ENCODE data around the gene SNX27.
"Not testable (repeated sequence)": the region's sequence is repeated elsewhere in the genome, so short reads cannot be mapped to it uniquely, and the experiment has no call there.

SNX27 gene

GRCh38 chr1:151584278-151584677 lies 27.6 kb upstream of the SNX27 start:
- no peak for TF ChIP-seq POLR2A (IDR thresholded peaks at IDR 0.05; ENCODE audit: low read depth, low read length)
- FAIRE-seq (no peak), DNase-seq (ENCODE audit: insufficient read length, low spot score) (no peak)

DNA sequence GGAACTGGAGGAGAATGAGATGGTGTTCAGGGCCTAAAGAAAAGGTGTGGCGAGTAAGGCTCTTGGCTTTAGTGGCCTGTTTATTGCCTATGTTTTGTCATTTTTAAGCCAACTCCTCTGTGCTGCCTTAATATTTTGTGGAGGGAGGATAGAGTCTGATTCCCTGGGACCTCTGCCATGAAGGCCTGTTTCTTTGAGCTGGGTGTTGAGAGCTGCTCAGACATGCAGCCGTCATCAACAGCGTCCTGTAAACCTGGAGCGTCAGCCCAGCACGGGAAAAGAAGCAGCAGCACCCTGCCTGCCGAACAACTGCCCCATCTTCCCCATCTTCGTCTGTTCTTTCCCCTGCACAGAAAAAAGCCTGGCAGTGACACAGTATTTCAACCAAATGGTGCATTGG lies 27.1 kb upstream of the SNX27 start:
- no peak for DNase-seq (ENCODE audit: insufficient read length, low spot score)
- no peak for TF ChIP-seq POLR2A (IDR thresholded peaks at IDR 0.05; ENCODE audit: low read depth, low read length)
- FAIRE-seq: no peak

GRCh38 chr1:151585622-151586021 lies 26.2 kb upstream of the SNX27 start:
- TF ChIP-seq POLR2A (IDR thresholded peaks at IDR 0.05; ENCODE audit: low read depth, low read length): no peak
- DNase-seq (ENCODE audit: insufficient read length, low spot score) (peak; percentile 64), FAIRE-seq (peak; percentile 23)

GRCh38 chr1:151590961-151591360 lies 20.9 kb upstream of the SNX27 start:
- no peak for DNase-seq (ENCODE audit: insufficient read length, low spot score)
- no peak for TF ChIP-seq POLR2A (IDR thresholded peaks at IDR 0.05; ENCODE audit: low read depth, low read length)
- no peak for FAIRE-seq

GRCh38 chr1:151593730-151594129 lies 18.1 kb upstream of the SNX27 start:
- TF ChIP-seq POLR2A (IDR thresholded peaks at IDR 0.05; ENCODE audit: low read depth, low read length): no peak
- no peak for FAIRE-seq
- DNase-seq (ENCODE audit: insufficient read length, low spot score): no peak

- DNase-seq (ENCODE audit: insufficient read length, low spot score) (peak; percentile 75), FAIRE-seq (no peak)
- no peak for TF ChIP-seq POLR2A (IDR thresholded peaks at IDR 0.05; ENCODE audit: low read depth, low read length)
These were observed 17.7 kb upstream of the SNX27 start for GRCh38 chr1:151594143-151594625.

DNA sequence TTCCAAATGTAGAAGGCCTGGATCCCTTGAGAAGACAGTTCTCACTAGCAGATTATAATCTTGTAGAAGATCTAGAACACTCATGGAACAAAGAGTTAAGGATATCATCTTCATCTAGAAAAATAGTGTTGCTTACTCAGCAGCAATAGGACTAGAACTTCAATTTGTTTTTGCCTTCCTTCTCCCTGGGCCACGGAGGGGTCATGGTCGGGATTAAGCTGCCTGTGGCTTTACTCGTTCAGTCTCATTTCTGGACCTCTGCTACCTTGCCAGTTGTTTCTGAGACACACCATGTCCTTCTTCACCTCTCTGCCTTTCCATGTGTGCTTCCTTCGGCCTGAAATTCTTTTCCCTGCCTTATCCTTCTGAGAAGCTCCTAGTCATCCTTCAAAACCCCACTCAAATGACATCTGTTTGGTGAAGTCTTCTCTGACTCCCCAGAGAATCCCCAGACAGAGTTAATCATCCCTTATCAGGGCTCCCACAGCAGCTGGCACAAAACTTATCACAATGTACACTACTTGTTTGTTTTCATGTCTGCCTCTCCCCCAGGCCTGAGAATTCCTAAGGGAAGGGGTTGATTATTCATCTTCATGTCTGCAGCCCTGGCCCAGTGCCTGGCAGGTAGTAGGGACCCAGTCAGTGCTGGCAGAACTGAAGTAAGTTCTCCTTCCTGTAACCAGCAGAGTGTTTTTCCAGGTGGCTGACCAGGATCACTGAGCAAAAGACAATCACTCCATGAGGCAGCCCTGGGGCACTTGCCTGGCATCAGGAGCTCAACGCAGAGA lies 15.5 kb upstream of the SNX27 start:
- FAIRE-seq: no peak
- no peak for DNase-seq (ENCODE audit: insufficient read length, low spot score)
- TF ChIP-seq POLR2A (IDR thresholded peaks at IDR 0.05; ENCODE audit: low read depth, low read length): no peak

DNA sequence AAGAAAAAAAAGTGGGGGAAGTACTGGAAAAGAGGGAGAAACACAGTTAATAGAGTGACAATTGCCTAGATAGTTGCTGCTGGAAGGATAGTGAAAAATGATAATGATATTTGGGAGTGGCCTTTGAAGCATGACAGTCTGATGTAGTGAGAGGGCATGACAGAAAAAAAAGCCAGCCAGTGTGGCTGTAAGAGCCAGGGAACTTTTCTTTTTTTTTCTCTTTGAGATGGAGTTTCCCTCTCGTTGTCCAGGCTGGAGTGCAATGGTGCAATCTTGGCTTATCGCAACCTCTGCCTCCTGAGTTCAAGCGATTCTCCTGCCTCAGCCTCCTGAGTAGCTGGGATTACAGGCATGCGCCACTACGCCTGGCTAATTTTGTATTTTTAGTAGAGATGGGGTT lies 9.3 kb upstream of the SNX27 start:
- DNase-seq (ENCODE audit: insufficient read length, low spot score); FAIRE-seq: not testable (repeated sequence)

- DNase-seq (ENCODE audit: insufficient read length, low spot score) (no peak), FAIRE-seq (no peak)
- no peak for TF ChIP-seq POLR2A (IDR thresholded peaks at IDR 0.05; ENCODE audit: low read depth, low read length)
These were observed 7.6 kb upstream of the SNX27 start for GRCh38 chr1:151604291-151604690.

DNA sequence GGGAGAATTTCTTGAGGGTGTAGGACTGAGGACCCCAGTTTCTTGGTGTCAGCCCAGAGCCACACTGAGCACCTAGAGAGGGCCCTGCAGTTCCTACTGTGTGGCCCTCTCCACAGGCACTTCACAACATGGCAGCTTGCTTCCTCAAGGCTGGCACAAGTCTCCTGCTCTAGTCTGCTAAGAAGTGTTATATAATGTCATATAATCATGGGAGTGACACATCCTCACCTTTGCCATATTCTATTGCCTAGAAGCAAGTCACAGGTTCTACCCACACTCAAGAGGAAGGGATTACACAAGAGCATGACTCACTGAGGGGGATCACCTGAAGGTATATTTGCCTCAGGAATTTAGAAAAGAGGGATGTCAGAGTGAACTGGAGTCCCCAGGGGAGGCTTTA lies 5.5 kb upstream of the SNX27 start:
- DNase-seq (ENCODE audit: insufficient read length, low spot score) (no peak), FAIRE-seq (no peak)
- TF ChIP-seq POLR2A (IDR thresholded peaks at IDR 0.05; ENCODE audit: low read depth, low read length): no peak

DNA sequence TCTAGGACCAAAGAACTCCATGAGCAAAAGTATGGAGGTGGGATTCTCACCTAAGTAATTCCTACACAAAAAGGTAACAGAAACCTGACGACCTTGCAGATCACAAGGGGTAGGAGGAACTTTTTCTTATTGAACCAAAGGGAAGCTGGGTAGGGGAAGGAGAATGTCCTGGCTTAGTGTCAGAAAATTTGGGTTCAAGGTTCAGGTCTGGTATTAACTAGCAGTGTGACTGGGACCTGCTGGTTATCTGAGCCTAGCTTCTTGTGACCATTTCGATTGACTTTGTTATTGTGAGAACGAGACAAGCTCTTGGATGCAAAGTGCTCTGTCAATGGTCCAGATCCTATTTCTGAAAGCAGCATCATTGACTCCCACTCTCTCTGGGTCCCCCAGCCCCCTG lies 5.0 kb upstream of the SNX27 start:
- FAIRE-seq (no peak), DNase-seq (ENCODE audit: insufficient read length, low spot score) (no peak)
- TF ChIP-seq POLR2A (IDR thresholded peaks at IDR 0.05; ENCODE audit: low read depth, low read length): no peak

DNA sequence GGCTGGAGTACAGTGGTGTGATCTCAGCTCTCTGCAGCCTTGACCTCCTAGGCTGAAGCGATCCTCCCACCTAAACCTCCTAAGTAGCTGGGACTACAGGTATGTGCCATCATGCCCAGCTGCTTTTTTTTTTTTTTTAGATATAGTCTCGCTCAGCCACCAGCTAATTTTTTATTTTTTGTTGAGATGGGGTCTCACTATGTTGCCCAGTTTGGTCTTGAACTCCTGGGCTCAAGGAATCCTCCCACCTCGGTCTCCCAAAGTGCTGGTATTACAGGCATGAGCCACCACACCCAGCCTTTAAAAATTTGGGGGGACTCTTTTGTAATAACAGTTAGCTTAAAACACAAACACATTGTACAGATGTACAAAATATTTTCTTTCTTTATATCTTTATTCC lies 1.7 kb upstream of the SNX27 start:
- no peak for TF ChIP-seq POLR2A (IDR thresholded peaks at IDR 0.05; ENCODE audit: low read depth, low read length)
- FAIRE-seq (no peak), DNase-seq (ENCODE audit: insufficient read length, low spot score) (no peak)

- TF ChIP-seq POLR2A (IDR thresholded peaks at IDR 0.05; ENCODE audit: low read depth, low read length): no peak
- DNase-seq (ENCODE audit: insufficient read length, low spot score): no peak
- FAIRE-seq: no peak
These were observed 511 bp upstream of the SNX27 start for GRCh38 chr1:151611288-151611790.

DNA sequence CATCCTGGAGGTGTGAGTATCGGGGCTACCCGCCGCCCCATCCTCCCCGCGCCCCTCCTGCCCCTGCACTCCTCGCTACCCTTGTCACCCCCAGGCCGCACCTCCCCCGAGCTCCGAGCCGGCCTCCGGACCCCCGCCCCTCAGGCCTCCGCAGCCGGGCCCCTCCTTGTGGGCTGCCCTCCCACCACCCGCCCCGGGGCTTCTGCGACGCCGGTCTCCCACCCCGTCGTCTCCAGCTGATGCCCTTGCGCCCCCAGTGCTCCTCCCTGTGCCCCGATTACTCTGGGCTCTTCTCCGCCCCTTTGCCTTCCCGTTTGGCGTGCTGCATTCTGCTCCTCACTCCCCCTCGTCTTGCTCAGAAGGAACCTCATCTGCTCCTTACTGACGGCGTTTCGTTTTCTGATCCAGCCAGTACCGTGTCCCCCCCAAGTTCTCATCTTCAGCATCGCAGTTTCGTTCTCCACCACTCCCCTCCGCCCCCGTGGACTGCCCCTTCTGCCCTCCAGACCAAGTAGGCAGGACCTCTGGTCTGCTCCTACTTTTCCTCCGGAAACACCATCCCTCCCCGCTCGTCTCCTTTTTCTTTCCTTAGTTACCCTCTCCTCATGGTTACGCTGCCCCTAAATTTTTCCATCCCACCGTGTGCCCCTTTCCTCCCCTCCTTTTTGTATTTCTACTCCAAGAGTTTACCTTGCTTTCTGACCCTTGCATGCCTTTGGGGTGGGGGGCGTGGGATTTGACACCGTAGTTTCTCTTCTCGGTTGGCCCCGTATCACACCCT lies 841 bp downstream of the SNX27 start:
- DNase-seq (ENCODE audit: insufficient read length, low spot score) (no peak), FAIRE-seq (no peak)
- peak; percentile 47; the same call in 1 of the 2 replicates for TF ChIP-seq POLR2A (IDR thresholded peaks at IDR 0.05; ENCODE audit: low read depth, low read length)
